ENCODE measurements around the gene UCKL1.
A peak's percentile ranks its signal among the peaks of the same experiment; 100 is the strongest.

UCKL1 gene

DNA sequence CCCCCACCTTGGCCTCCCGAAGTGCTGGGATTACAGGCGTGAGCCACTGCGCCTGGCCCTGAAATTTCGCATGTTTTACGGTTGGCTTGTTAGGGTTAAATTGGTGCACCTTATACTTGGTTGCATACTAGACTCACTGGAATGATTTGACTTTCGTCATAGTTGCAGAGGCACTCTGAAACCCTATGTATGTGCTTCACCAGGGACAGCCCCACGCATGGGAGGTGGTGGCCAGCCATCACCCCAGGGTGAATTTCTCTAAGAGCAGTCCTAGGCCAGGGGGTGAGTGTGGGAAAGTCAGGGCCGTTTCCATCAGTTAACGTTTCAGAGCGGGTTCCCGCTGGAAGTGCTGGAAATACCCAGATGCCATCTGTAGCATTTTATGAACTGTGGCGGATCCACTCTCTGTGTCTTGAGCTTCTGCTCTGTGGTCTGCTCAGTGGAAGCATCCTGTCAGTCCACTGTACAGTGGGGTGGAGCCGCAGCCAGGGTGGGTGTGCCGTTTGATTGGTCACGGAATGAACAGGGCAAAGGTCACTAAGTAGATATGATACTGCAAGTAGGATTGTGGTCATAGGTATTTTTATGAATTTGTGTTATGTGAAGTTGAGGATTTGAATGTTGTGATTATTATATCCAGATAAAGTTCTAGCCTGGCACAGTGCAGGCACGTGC, 48.1 kb downstream of the UCKL1 start:
- ATAC-seq (no peak), DNase-seq (ENCODE audit: low spot score in 2 of 2) (no peak)
- Mint-ChIP-seq H3K9me3 (no peaks in the 10 kb centered on the region), H3K27ac (peak overlapping the region; percentile 45), H3K4me1 (peaks cover 35% of the 10 kb centered on the region), H3K4me3 (no peak overlapping the region), H3K36me3 (peaks cover 46% of the 10 kb centered on the region)

DNA sequence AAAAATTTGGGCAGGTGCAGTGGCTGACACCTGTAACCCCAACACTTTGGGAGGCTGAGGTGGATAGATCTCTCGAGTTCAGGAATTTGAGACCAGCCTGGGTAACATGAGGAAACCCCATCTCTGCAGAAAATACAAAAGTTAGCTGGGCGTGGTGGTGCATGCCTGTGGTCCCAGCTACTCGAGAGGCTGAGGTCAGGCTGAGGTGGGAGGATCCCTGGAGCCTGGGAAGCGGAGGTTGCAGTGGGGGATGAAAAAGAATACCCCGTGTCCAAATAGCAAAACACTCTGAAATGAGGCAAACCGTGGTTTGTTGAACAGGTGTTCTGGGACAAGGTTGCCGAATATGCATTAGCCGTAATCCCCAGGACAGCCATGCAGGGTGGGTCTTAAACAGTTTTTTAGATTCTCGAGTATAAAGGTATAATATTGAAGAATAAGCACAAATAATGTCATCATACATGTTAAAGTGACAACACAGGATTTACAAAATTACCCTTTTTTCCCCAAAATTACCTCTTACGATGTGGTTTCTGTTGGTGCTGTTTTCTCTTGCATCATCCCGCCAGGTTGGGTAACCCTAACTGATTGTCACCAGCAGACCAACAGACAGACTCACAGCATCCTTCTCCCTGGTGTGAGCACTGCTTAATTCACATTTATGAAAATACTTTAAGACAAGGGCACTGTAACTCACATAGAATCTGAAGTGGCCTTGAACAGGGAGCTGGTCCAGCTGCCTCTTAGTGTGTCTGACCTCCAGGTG, 52.2 kb downstream of the UCKL1 start:
- DNase-seq (ENCODE audit: low spot score in 2 of 2) (no peak), ATAC-seq (no peak)
- peaks cover 22% of the 10 kb centered on the region for H3K4me1 Mint-ChIP-seq
- peaks cover 41% of the 10 kb centered on the region for H3K36me3 Mint-ChIP-seq
- H3K9me3 Mint-ChIP-seq: no peaks in the 10 kb centered on the region
- H3K4me3 Mint-ChIP-seq: no peak overlapping the region
- H3K27ac Mint-ChIP-seq: no peak overlapping the region

DNA sequence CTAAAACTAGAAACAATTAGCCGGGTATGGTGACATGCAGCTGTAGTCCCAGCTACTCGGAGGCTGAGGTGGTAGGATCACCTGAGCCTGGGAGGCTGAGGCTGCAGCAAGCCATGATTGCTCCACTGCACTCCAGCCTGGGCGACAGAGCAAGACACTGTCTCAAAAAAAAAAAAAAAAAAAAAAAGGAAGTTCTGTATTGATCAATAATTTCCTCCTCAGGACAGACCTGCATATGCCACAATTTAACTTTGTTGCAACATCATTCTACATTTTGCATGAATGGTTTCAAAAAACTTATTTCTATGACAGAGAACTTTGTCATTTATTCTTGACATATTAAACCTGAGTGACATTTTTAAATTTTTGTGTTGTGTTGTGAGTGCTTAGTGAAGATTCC, 55.8 kb downstream of the UCKL1 start:
- H3K4me1 Mint-ChIP-seq: peaks cover 37% of the 10 kb centered on the region
- peaks cover 64% of the 10 kb centered on the region for H3K36me3 Mint-ChIP-seq
- no peak overlapping the region for H3K4me3 Mint-ChIP-seq
- ATAC-seq (no peak), DNase-seq (ENCODE audit: low spot score in 2 of 2) (no peak)
- no peaks in the 10 kb centered on the region for H3K9me3 Mint-ChIP-seq
- H3K27ac Mint-ChIP-seq: no peak overlapping the region

DNA sequence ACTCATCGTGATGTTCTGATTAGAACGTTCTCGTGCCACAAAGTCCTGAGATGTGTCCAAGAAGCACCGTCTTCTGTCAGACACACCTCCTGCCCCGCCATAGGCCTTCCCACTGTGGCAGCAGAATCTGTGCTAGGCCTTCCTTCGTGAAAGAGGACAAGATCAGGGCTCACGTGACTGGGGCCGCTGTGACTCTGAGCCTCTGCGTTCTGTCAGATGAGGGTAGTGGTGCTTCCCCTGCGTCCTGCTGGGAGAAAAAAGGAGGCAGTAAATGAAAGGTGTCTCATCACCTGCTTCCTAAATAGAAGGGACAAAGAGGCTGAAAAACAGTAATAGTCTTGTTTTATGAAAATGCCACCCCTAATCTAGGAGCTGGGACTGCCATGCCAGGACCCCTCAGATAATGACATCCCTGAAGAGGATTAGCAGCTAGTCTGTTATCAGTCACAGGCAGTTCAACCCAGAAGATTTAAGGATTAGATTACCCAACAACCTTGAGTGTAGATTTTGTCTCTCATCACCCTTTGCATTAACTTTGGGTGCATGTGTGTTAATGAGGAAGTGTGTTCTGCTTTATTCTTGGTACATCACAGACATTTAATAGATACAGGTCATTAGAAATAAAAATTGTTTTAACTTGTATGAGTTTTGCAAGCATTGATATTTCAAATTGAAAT, 57.2 kb downstream of the UCKL1 start:
- Mint-ChIP-seq H3K4me3 (no peak overlapping the region), H3K4me1 (peaks cover 44% of the 10 kb centered on the region), H3K27ac (no peak overlapping the region), H3K9me3 (no peaks in the 10 kb centered on the region), H3K36me3 (peaks cover 58% of the 10 kb centered on the region)
- DNase-seq (ENCODE audit: low spot score in 2 of 2): no peak
- no peak for ATAC-seq

DNA sequence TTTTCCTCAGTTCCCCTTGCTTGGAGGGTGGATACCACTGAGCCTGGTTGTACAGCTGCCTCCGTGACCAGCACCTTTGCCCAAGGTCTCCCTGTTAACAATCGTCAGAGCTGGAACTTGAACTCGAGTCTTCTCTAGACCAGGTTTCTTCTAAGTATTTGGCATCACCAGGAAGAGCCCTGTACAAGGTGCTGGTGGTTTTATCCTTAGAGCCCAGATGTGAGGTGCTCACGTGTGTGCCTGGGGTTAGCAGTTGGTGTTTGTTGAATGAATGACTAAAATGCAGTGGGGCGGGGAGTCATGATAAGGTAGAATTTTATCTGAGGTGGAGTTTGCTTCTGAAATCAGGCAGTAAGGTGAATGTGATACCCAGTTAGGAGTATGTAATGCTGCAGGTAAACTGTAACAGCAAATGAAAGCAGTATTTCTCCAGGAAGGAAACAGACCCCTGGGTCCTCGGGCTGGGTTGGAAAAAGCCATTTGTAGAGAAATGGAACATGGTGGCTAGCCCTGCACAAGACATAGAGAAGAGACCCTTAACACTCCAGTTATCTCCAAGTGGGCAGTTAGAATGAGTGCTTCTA, 58.1 kb downstream of the UCKL1 start:
- peak overlapping the region; percentile 75 for H3K4me3 Mint-ChIP-seq
- DNase-seq (ENCODE audit: low spot score in 2 of 2) (no peak), ATAC-seq (no peak)
- peaks cover 45% of the 10 kb centered on the region for H3K4me1 Mint-ChIP-seq
- peak overlapping the region; percentile 30 for H3K27ac Mint-ChIP-seq
- H3K36me3 Mint-ChIP-seq: peaks cover 59% of the 10 kb centered on the region
- H3K9me3 Mint-ChIP-seq: no peaks in the 10 kb centered on the region

DNA sequence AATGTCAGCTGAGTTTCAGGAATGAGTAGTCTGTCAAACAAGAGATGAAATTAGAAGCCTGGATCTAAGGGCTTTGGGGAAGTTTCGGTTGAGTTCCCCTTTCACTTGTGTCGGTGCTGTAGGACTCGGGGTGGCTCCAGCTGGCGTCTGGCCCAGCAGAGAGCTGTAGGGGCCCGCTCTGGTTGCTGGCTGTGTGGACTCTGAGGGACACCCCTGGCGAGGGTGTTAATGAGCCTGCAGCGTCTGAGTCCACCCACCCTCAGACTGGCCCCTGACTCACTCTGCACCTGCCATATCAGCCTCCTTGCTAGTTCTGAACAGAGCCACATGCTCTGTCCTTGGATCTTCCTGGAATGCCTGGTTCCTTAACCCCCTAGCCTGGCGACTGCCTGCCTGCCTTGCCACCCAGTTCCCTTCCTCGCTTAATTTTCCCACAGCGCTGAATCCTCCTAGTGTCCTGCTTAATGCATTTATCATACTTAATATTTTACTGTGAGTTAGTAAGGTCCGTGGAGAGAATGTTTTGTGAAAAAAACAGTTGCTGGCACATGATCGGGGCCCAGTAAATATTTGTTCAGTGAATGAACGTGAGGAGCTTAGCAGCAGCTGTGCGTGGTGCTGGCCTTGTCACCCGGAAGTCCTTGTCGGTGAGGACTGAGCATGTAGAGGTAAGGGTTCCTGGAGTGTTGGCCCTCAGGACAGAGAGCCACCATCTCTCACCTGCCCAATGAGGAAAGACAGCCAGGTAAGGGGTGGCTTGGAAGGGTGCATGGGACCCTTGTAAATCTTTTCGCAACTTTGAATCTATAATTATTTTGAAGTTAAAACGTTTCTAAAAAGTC, 59.7 kb downstream of the UCKL1 start:
- no peak for DNase-seq (ENCODE audit: low spot score in 2 of 2)
- H3K27ac Mint-ChIP-seq: peak overlapping the region; percentile 90
- no peaks in the 10 kb centered on the region for H3K9me3 Mint-ChIP-seq
- peaks cover 58% of the 10 kb centered on the region for H3K36me3 Mint-ChIP-seq
- peak; percentile 50 for ATAC-seq
- peaks cover 38% of the 10 kb centered on the region for H3K4me1 Mint-ChIP-seq
- H3K4me3 Mint-ChIP-seq: peak overlapping the region; percentile 75

DNA sequence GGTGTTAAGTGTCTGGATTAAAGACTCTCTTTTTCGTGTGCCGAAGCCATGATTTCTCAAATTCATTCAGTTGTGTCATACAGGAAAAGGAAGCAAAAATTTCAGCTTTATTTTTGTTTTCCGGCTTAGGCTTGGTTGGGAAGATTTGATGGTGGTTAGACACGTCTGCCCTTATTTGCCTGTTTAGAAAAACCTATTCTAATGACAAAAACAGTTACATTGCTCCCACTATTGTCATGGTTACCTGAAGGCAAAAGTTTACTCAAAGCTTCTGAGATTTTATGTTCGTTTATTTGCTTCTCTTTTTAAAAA, 60.3 kb downstream of the UCKL1 start:
- Mint-ChIP-seq H3K27ac (peak overlapping the region; percentile 90), H3K9me3 (no peaks in the 10 kb centered on the region), H3K4me3 (peak overlapping the region; percentile 75), H3K4me1 (peaks cover 33% of the 10 kb centered on the region), H3K36me3 (peaks cover 59% of the 10 kb centered on the region)
- no peak for ATAC-seq
- DNase-seq (ENCODE audit: low spot score in 2 of 2): no peak

DNA sequence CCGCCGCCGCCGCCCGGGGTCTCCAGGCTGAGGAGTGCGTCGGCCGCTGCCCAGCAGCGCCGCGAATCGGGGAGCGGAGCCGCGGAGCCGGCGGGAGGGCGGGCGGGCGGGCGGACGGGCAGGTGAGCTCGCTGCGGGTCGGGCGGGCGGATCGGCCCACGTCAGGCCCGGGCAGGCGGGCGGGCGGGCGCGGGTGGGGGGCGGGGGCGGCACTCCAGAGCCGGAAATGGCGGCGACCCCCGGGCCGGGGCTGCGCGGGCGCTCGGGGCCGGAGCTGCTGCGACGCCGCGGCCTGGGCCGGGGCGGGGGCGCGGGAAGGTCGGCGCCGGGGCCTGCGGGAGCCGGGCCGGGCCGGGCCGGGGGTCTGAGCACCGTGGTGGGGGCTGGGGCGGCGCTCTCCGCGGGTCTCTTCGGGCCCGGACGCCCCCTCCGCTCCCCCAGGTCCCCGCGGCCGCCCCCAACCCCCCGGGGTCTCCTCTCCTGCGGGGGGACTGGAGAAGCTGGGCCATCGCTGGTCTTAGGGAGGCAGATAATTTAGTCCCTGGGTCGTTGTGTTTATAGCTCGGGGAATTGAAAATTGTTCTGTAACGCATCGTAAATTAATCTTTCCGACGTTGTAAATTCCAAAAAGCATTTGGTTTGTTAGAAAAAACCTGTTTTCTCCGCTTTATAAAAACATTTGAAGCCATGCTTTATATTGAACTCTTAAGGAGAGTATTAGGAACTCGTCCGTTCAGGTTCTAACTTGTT, 60.8 kb downstream of the UCKL1 start:
- peak overlapping the region; percentile 90 for H3K27ac Mint-ChIP-seq
- peaks cover 33% of the 10 kb centered on the region for H3K4me1 Mint-ChIP-seq
- no peak for DNase-seq (ENCODE audit: low spot score in 2 of 2)
- peak overlapping the region; percentile 75 for H3K4me3 Mint-ChIP-seq
- no peaks in the 10 kb centered on the region for H3K9me3 Mint-ChIP-seq
- H3K36me3 Mint-ChIP-seq: peaks cover 65% of the 10 kb centered on the region
- ATAC-seq: peak; percentile 11

DNA sequence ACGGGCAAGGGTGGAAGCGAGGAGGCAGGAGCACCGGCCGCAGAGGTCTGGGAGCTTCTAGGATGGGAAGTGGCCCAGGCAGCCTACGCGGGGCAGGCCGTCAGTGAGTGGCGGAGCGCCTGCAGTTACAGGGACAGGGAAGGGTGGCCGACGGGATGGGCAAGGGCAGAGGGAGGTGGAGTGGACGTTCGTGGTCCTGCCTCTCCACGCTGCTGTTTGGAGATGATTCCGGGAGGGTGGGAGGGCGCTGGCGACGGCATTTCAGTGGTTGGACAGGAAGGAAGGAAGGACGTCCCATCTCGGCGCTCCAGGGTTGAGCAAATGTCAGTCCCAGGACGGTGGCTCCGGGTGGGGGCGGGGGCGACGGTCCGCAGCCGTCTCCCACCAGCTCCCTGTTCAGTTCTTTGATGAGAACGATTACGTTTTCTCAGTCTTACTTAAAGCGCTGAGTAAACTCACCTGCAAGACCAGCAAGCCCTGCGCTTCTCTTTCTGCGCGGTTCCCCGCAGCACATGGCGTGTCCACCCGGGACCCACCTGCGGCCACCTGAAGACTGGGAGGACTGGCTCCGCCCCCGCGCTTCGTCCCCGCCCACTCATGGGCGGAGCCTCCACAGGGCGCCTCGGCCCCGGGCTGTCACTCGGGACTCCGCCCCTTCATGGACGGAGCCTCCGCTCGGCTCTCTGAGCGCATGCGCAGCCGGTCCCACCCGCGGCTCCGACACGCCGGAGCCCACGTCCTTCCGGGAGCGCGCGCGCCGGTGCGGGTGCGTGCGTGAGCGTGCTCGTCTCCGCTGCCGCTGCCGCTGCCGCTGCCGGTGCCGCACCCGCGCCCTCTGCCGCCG, 61.6 kb downstream of the UCKL1 start, which contains the start of gene DNAJC5:
DNAJC5 (plus strand) TSS at position 769 of the 844 bp plus-strand sequence. CDS start 33,220 bp downstream, outside the sequence.
- Mint-ChIP-seq H3K4me3 (peak within 1 kb of the TSS; percentile 75), H3K36me3 (peaks cover 73% of the 10 kb centered on the region), H3K27ac (peak within 1 kb of the TSS; percentile 90), H3K4me1 (peaks cover 33% of the 10 kb centered on the region), H3K9me3 (no peaks in the 10 kb centered on the region)
- ATAC-seq (peak; percentile 89), DNase-seq (ENCODE audit: low spot score in 2 of 2) (peak; percentile 95 to 97)

DNA sequence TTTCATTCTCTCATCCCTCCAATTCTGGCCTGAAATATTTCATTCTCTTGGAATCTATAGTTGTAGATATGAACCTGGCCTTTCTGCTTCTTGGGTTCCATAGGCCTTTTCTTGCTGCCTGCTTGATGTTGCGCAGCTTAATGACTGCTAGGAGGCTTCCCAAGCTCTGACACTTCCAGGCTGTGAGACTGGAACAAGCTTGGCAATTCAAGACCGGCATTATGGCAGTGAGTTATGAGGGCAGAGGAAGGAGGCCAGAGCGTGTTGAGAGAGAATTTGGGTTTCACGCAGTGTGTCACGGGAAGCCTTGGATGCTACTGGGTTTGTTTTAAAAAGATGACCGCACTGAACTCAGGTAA, 62.2 kb downstream of the UCKL1 start:
- H3K36me3 Mint-ChIP-seq: peaks cover 76% of the 10 kb centered on the region

DNA sequence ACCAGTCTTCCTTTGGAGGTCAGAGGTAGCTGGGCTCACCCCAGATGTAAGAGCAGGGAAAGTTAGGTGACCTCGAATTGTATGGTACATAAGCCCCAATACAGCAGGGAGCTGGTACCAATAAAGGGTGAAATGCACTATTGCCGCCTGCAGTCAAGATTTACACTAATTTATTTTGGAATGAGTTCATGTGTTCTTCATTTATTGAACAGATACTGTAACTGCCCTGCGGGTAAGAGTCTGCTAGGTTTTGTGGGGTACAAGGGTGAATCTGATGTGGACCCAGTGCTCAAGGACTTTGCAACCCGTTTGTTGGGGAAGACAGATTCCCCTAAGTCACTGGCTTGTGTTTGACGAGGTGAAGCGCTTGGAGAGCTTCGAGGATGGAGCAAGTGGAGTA, 63.8 kb downstream of the UCKL1 start:
- Mint-ChIP-seq H3K4me1 (peaks cover 22% of the 10 kb centered on the region), H3K27ac (no peak overlapping the region), H3K9me3 (no peaks in the 10 kb centered on the region), H3K36me3 (peaks cover 66% of the 10 kb centered on the region), H3K4me3 (no peak overlapping the region)
- no peak for ATAC-seq
- no peak for DNase-seq (ENCODE audit: low spot score in 2 of 2)

More for the DNA sequence above, 62.2 kb downstream of the UCKL1 start:
- DNase-seq (ENCODE audit: low spot score in 2 of 2) (no peak), ATAC-seq (no peak)
- Mint-ChIP-seq H3K9me3 (no peaks in the 10 kb centered on the region), H3K27ac (peak overlapping the region; percentile 90), H3K4me1 (peaks cover 33% of the 10 kb centered on the region), H3K4me3 (peak overlapping the region; percentile 75)

DNA sequence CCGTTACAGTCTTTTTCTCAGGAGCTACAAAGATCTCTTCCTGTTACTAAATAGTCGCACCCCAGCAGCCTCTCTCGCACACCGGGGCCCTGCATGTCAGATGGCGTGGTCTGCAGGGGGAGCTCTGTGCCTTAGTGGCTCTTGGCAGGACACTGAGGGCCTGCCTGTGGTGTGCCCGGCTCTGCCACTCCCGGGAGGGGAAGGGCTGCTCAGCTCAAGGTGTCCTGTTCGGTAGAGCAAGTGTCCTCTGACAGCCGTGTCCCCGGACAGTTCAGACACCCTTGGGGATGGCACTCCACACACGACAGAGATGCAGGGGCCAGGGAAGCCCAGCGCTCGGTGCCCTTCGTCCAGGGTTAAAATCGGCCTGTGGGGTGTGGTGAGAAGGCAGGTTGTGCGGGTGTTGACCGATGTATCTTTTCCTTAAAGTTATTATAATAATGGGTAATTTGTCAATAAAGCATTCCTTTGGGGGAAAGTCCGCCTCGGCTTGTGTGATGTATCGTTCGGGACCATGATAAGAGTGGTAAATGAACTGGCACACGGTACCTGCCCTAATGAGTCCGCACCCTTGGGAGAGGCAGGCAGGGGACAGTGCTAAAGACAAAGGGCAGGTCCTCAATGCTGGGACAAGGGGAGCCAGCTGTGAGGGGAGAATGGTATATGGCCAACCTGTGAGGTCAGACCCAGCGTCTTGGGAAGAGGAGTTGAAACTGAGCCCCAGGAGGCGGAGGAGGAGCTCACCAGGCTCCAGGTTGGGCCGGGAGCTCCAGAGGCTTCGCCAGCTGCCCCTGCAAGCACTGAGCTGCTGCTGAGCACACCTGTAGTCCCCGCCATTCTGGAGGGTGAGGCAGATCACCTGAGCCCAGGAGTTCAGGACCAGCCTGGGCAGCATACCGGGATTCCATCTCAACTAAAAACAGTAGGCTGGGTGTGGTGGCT, 64.9 kb downstream of the UCKL1 start:
- DNase-seq (ENCODE audit: low spot score in 2 of 2) (no peak), ATAC-seq (no peak)
- Mint-ChIP-seq H3K27ac (no peak overlapping the region), H3K9me3 (no peaks in the 10 kb centered on the region), H3K4me1 (peaks cover 13% of the 10 kb centered on the region), H3K4me3 (no peak overlapping the region), H3K36me3 (peaks cover 66% of the 10 kb centered on the region)

DNA sequence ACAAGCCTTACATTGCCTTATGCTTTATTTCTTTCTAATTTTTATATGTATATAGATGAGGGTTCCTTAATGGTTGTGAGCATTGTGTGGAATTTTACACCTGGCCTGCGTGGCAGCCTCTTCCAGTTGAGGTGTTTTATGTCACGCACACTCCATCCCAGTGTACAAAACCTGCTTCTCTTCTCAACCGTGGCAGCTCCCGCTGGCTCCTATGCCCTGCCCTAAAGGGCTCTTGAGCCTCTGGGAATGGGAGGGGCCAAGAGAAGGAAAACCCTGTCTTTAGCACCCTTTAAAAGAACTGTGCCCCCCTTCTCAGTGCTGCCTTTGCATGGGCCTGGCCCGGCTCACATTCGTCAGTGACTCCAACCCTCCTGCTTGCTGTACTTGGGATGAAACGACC, 65.6 kb downstream of the UCKL1 start:
- Mint-ChIP-seq H3K27ac (no peak overlapping the region), H3K4me1 (peaks cover 10% of the 10 kb centered on the region), H3K4me3 (no peak overlapping the region), H3K9me3 (no peaks in the 10 kb centered on the region), H3K36me3 (peaks cover 66% of the 10 kb centered on the region)
- ATAC-seq (no peak), DNase-seq (ENCODE audit: low spot score in 2 of 2) (no peak)
